Astrocyte of the hippocampus (primary cell): ENCODE data around the gene LGR4.

ENCODE experiments used
- DNase-seq: peaks from one replicate; pipeline ENCODE4 v3.0.0; 2011; ENCODE audit warnings: low read depth, low spot score

The LGR4 gene

DNA sequence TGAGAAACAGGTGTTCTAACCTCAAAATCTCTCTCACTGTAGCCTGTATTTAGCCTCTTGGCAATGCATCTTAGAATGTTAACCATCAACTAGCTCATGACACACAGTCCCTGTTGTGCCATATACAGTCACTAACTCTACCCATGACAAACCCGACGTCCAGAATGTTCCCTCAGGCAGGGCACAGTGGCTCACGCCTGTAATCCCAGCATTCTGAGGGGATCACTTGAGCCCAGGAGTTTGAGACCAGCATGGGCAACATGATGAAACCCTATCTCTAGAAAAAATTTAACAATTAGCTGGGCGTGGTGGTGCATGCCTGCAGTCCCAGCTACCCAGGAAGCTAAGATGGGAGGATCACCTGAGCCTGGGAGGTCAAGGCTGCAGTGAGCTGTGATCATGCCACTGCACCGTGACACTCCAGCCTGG, 91.3 kb downstream of the LGR4 start:
- DNase-seq = no peak

DNA sequence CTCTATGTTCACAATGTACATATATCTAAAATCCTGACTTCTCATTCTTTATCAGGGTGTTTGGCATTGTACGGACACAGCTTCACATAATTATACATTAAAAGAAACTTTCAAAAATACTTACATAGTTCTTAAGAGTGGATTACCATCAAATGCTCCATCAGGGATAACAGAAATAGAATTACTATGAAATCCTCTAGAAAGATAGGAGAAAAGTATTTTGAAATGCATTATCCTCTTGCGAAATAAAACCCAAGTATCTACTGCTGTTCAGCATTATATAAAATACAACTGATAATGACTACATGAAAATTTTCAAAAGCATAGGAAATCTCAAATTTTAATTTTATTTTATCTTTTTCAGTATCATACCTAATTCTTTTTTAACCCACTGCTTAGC, 91.8 kb downstream of the LGR4 start:
- DNase-seq = no peak

DNA sequence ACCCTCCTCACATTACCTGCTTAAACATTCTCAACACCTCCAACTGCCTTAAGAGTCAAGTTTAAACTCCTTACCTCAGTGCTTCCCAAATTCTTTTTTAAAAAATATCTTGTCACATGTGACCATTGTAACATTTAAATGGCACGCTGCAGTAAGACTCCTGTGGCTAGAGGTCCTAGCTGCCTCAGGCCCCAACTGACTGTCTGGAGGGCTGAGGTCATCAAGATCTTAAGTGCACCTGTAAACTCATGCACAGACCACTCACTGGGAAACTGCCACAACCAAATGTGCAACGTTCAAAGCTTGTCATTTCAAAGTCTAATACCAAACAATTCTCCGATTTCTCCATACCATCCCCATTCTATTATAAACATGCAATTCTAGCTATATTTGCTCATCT, 93.1 kb downstream of the LGR4 start:
- no peak for DNase-seq

DNA sequence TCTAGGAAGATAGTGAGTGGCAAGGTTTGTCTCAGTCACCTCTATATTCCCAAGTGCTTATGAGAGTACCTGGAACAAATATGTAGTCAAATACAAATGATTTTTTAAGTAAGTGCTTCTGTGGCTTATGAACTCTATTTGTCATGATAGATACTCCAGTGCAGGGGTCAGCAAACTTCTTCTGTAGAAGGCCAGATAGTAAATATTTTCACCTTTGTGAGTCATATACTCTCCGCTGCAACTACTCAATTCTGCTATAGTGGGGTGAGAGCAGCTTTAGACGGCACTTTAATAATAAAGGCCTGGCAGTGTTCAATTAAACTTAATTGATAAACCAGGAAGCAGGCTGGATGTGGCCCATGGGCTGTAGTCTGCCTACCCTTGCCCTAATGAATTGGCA, 97.2 kb downstream of the LGR4 start:
- no peak for DNase-seq

DNA sequence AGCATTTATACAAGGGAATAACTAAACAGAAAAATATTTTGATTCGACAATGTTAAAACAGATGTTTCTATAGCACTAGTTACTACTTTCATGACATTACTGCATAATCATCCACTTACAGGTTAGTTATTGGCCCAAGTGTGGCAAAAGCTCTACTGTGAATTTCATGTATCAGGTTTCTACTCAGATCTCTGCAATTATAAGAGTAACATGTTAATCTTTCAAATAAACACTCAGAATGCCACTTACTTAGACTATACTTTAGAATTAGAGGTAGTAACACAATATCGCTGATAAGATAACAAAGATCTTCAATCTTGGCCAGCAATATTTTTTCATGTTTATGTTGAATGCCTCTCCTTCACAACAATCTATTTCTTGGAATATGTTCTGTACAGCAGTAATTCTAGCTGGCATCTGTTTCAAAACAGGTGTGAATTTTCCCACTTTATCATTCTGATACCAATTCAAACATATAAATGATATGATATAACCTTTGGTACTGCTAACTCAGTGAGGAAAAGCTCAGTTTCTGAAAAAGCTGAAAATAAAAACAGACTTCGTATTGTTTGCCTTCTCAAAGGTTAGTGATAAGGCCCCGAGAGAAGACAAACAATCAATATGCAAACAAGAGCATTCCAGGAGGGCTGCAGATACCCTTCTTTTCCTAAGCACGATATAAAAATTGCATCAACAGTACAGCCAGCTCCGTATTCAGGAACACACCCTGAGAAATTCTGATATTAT, 98.6 kb downstream of the LGR4 start:
- DNase-seq = no peak

DNA sequence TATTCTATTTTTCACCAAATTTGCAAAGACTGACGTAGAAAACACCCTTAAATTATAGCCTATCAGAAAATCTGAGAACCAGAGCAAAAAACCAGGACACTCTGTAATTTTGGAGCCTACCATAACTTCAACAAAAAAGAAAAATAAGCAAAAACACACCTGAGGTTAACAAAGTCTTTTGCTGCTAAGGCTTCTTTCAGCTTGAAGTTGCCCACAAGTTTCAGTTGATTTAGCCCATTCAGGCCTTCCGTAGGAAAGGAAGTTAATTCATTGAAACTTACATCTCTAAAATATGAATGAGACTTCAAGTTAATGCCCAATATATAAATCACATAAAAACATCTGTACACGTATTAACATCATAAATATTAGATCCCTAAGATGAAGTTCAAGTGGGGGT, 99.2 kb downstream of the LGR4 start:
- no peak for DNase-seq

DNA sequence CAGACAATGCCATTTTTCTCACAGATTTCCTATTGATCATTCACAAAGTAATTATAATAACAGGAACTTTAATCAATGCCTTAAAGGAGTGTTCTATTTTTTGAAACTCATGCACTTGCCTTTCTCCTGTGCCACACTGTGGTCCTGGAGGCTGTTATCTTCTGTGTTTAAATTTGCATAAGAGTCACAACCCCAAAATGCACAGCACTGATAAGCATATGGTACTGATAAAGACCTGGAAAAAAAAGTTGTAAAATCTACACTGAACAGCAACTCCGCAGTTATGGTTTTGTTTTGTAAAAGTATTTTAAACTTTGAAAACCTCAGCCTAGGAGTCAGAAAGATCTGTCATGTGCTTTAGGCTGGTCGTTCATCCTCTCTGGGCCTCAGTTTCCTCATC, 100.4 kb downstream of the LGR4 start:
- DNase-seq = no peak

DNA sequence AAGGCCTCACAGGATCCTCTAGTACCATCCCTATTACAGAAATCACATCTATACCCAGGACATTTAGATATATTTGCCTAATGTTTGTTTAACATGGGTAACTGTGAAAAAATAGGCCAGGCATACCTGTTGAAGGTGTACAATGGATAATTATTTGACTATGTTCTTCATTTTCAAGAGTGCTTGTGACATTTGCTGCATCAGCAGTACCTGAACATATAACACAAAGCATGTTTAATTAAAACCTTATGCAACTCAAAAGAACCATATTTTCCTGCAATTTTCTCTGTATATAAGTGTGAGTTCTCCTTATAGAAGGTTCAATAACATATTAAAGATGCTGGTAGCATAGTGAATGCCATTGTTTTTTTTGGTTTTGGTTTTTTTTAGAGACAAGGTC, 101.1 kb downstream of the LGR4 start:
- DNase-seq = no peak

DNA sequence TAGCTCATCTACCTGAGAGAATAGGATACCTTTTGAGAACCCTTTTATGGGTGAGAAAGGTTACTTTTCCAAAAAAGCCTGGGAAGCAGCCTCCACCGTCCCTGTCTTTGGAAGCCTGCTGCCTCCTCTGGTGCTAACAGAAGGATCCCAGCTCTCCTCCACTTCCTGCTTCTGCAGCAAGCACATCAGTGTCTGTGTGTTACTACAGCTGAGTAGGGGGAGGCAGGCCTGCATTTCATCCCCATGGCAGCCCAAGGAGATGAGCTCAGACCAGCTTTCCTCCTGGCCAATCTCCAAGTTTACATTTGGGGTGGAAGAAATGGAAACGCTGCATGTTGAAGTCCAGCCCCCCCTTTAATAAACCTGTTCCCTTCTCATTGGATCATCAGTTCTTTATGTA, 102.2 kb downstream of the LGR4 start:
- no peak for DNase-seq

DNA sequence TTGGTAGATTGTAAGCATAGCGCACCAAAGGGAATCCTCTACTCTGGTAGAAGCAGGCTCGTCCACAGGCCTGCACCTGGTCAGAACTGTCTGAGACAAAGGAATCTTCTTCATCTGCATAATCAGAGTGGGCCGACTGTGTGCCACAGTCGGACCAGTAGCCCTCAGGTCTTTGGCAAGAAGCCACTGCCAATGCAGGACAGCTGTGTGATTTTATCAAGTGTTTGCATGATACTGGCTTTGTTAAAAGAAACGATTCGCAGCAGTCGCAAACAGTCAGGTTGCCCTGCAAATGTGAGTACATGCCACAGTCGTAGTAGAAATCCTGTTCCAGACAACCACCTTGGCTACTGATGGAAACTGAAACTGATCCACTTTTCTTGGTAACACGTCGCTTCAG, 104.7 kb downstream of the LGR4 start:
- no peak for DNase-seq

DNA sequence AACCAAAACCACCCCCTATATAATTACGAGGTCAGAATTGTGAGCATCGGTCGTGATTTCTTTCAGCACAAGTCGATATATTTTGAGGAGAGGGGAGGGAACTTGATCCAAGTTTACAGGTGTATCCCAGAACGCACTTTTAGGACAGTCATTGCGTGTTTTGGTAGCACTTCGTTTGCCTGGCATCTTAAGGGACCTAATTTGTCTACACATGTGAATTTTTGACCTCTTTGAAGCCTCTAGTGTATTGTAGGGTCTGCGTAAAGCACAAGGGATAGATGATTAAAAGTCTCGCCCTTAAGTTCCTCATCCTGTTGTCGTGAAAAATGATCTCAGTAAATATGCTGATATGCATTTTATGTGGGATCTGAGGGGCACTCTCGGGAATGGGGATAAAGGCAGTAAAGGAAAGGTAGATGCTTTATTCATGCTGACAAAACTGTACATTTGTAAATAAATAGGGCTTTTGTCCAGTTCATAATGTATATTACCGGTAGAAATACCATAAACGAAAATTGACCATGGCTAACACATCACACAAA, 108.9 kb downstream of the LGR4 start:
- DNase-seq = no peak

DNA sequence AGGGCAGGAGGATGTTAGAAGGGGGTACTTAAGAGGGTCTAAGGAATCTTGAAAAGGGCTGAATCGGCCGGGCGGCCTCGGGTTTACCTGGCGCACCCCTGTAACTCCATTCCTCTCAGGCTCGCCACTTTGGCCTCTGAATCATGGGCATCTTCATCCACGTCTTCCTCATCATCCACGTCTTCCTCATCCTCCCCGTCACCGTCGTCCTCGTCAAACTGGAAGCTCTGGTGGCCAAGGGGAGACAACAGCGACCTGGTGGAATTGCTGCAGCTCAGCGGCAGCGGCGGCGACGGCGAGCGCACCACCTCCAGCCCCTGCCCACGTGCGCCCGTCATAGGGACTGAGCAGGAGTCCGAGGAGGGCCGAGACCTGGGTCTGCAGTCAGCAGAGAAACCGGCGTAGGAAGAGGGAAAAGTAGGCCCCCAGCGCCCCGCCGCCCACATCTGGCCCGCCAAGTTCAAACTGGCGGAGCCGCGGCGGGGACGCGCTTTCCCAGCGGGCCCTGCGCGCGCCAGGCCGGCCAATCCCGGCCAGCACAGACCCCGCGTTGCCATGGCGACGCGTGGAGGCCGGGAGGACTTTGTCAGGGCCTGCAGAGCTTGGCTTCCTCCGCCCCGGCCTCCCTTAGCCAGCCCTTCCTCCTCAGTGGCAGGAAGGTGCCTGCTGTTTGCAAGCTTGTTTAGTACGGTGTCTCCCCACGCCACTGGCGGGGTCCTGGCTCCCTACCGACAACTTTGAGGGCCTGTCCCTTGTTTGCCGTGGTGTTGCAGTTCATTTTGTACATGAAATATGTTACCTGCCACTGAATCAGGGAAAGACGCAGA, 109.6 kb downstream of the LGR4 start, which contains the start of gene CCDC34:
TSS of gene CCDC34 (minus strand) at position 467 of the 827 bp plus-strand sequence. CDS start at position 446, 21 bp downstream.
- DNase-seq = peak; percentile 98

DNA sequence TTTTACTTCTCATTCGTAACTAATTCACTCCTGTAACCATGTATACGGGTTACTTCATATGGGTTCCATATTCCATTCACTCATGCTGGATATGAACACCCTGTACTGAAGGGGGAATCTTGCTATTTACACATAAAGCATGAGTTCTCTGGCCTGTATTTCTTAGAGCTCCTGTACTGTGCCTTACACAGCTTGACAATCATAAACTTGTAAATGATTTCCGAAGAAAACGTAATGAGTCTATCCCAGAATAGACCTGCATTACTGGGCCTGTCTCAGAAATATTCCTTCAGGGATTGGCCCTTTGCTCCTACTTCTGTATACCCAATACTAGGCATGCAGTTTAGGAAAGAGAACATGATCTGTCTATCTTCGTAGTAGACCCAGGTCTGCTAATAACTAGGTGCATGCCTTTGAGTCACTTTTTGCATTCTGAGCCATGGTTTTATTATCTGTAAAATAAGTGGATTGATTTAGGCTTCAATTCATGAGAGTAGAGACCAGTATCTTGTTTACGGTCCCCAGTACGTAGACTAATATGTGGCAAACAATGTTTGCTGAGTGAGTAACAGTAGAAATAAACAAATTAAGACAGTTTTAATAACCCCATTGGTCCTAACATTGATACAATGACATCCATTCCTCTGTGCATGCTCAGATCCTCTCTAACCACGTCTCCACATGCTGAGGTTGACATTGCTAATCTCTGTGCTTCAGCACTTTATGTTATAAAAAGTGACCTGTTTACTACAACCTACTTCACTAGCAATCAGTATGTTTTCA, 110.8 kb downstream of the LGR4 start:
- DNase-seq = no peak

DNA sequence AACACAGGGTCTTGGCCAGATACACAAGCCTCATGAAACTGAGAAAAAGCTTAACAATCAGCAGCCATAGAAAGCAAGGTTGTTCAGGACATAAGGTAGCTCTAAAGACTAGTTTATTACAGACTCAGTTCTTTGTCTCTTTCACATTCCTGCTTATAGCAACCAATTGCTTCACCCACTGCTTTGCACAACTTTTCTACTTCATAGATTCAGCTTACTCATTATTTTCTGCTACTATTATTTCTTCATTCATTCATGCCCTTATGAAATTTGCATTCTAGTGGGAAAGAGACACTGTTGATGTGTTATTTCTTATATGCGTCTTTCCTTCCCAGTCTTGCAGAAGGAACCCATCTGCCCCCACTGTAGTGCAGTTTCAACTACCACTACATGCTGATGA, 114.3 kb downstream of the LGR4 start:
- DNase-seq = no peak

DNA sequence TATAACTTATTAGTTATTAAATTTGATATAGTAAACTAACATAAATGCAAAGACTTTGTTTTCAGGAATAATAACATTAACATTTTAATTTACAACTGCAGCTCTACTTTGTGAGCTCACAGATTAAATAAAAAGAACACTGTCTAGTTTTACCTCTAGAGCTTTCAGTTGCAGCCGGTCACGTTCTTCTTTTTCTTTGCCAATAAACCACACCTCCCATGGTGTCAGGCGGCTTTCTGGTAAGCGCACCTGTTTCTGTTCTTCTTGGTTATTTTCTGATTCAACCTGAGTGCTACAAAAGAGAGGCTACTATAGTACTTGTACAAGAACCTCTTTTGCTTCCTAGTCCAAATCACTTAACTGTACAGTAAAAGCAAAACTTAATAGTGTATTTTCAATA, 115.3 kb downstream of the LGR4 start:
- DNase-seq = no peak

DNA sequence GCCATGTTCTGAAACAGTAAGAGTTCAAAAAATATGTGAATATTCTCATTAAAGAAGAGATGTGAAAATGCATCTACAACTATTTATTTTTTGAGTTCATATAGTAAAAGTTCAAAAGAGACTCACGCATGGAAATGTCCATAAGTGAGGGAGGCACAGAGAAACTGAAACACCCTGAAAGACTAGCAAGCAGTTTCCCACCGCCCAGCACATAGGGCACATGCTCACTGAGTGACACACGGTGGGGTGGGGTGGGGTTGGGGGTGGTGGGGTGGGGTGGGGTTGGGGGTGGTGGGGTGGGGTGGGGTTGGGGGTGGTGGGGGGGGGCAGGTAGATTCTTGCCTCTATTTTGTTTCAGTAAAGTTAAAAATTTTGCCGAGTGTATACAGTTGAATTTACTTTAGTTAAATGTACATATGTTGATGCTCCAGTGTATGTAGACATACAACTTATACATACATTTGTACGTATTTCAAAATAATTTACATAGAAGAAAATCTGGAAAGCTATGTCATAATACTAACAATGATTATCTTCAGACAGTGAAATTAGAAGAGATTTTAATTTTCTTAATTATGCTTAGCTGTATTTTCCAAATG, 115.9 kb downstream of the LGR4 start:
- DNase-seq = no peak

DNA sequence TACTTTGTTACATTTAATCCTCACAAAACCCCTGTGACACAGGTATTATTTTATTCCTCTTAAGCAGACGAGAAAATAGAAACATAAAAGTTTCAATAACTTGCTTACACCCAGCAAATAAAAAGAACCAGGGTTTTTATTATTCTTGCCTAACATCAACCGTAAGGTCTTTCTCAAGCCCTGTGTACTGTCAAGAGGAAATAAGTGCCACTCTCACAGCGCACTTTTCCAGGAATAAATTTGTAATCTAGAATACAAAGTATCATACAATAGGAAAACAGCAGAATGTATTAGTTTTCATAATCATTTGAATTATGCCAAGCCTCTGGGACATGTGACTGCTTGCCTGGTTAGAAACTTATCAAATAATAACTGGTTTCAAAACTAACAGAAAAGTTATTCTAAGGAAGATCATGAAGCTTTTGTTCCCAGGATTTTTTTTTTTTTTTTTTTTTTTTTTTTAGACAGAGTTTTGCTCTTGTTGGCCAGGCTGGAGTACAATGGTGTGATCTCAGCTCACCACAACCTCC, 117.0 kb downstream of the LGR4 start:
- DNase-seq = no peak

DNA sequence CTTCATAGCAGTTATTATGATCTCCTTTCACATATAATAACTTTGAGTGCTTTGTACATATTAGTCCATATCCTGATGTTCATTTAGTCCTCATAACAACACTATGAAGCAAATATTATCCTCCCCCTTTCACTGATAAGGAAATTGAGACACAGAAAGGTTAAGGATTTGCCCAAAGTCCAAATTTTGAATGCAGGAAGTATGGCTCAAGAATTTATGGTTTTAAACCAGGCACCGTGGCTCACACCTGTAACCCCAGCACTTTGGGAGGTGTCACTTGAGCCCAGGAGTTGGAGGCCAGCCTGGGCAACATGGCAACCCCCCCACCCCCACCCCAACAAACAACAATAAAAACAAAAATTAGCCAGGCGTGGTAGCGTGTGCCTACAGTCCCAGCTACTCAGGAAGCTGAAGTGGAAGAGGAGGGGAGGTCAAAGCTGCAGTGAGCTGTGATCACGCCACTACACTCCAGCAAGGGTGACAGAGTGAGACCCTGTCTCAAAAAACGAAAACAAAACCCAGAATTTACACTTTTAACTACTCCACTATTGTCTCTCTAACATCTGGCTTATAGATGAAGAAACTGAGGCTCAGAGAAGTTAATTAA, 118.1 kb downstream of the LGR4 start:
- DNase-seq = no peak

DNA sequence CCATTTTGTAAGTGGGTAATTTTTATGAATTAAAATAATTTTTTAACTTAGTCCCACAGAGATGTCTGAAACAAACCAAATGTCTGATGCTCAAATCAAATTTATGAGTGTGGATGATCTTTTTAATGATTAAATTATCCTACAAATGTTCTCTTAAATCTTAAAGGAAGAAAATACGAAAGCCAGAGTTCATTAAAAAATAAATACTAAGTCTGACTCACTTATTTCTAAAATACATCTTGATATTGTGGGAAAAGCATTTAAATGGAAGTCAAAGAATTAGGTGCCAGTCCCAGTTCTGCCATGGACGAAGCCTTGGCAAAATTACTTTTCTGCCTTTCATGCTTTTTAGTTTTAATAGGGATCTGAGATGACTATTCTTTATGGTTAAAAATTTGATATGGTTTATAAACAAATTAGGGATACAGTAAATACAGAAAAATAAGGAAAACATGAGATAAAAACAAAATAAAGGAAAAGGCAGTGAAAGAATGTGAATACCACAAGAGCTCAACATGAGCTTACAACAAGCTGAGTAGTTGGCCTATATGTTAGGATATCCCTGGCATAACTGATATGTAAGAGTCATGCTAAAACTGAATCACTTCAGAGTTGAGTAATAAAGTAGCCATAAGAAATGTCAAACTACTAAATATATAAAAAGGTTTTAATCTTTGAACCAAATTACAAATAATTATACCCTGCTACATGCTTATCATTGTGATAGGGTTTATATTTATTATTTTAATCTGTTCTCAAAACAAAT, 118.8 kb downstream of the LGR4 start:
- DNase-seq = no peak

DNA sequence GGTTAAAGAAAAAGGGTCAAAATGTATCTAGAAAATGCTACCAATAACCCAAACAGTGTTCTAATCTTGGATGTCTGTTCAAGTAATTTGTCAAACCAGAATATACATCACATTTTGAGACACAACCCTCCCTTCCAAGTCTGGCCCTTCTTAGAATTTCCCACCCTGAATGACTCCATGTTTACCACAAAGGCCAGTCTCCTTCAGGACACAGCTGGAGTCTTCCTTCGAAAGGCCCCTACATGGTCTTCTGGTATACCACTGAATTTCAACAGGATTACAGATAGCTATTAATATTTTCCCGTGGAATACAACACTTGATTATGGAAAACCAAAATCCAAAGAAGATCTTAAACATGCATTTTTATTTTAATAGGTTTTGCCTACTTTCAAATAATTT, 119.8 kb downstream of the LGR4 start:
- no peak for DNase-seq
